GM21381 (cell line): ENCODE results near the gene PRAC1.

Source experiments
- ATAC-seq: cut with Tn5 transposase; IDR thresholded peaks from one replicate; pipeline ENCODE4 v1.9.1; 2021; ENCODE audit warnings: mild to moderate bottlenecking, moderate library complexity; ENCODE audit not compliant: unreplicated experiment

The PRAC1 gene

GRCh38 chr17:48715496-48716399, 6.6 kb downstream of the PRAC1 start:
- no peak for ATAC-seq

GRCh38 chr17:48711128-48711527, 11.2 kb downstream of the PRAC1 start:
- no peak for ATAC-seq

GRCh38 chr17:48704361-48705248, 17.7 kb downstream of the PRAC1 start:
- ATAC-seq = no peak

GRCh38 chr17:48701864-48702532, 20.3 kb downstream of the PRAC1 start:
- ATAC-seq = no peak

GRCh38 chr17:48693178-48693577, 29.1 kb downstream of the PRAC1 start:
- no peak for ATAC-seq

GRCh38 chr17:48692049-48692448, 30.3 kb downstream of the PRAC1 start:
- ATAC-seq = no peak

GRCh38 chr17:48690655-48691054, 31.7 kb downstream of the PRAC1 start:
- no peak for ATAC-seq

GRCh38 chr17:48681609-48682008, 40.7 kb downstream of the PRAC1 start:
- no peak for ATAC-seq

GRCh38 chr17:48679385-48680096, 42.8 kb downstream of the PRAC1 start:
- no peak for ATAC-seq

GRCh38 chr17:48678141-48678971, 44.0 kb downstream of the PRAC1 start:
- ATAC-seq = peak; percentile 66

- no peak for ATAC-seq
These were observed 45.3 kb downstream of the PRAC1 start for GRCh38 chr17:48676963-48677558.

GRCh38 chr17:48672340-48672739, 50.0 kb downstream of the PRAC1 start:
- no peak for ATAC-seq
